ENCODE results near the gene TMEM72.

Gene TMEM72

GRCh38 chr10:44917848-44918247 lies 6.7 kb downstream of the TMEM72 start:
- WGBS, 2 experiments (ENCODE audit: insufficient coverage in 2 of 2): 86 to 89% methylated on average over 1 to 3 of the region's 3 CpGs
- no peaks in the 10 kb centered on the region for H3K36me3 ChIP-seq (ENCODE audit: control insufficient read depth, insufficient read depth, low read length)
- no peak overlapping the region for H3K27ac ChIP-seq (ENCODE audit: low read depth, low read length, severe bottlenecking)
- H3K4me3 ChIP-seq (ENCODE audit: extremely low read depth, insufficient read depth, low read length, poor library complexity, severe bottlenecking): no peak overlapping the region
- H3K9me3 ChIP-seq (ENCODE audit: control insufficient read depth, low read length): no peaks in the 10 kb centered on the region
- peaks cover 6% of the 10 kb centered on the region for H3K4me1 ChIP-seq (ENCODE audit: control insufficient read depth, insufficient read depth, low read length, poor library complexity, severe bottlenecking)

GRCh38 chr10:44920252-44920651 lies 9.1 kb downstream of the TMEM72 start:
- H3K27ac ChIP-seq (ENCODE audit: low read depth, low read length, severe bottlenecking): no peak overlapping the region
- no peaks in the 10 kb centered on the region for H3K9me3 ChIP-seq (ENCODE audit: control insufficient read depth, low read length)
- H3K4me1 ChIP-seq (ENCODE audit: control insufficient read depth, insufficient read depth, low read length, poor library complexity, severe bottlenecking): no peaks in the 10 kb centered on the region
- 88 to 94% methylated on average over 2 to 3 of the region's 3 CpGs for WGBS, 2 experiments (ENCODE audit: insufficient coverage in 2 of 2)
- no peak overlapping the region for H3K4me3 ChIP-seq (ENCODE audit: extremely low read depth, insufficient read depth, low read length, poor library complexity, severe bottlenecking)
- H3K36me3 ChIP-seq (ENCODE audit: control insufficient read depth, insufficient read depth, low read length): no peaks in the 10 kb centered on the region

- no peaks in the 10 kb centered on the region for H3K9me3 ChIP-seq (ENCODE audit: control insufficient read depth, low read length)
- no peak overlapping the region for H3K27ac ChIP-seq (ENCODE audit: low read depth, low read length, severe bottlenecking)
- no peaks in the 10 kb centered on the region for H3K36me3 ChIP-seq (ENCODE audit: control insufficient read depth, insufficient read depth, low read length)
- no peaks in the 10 kb centered on the region for H3K4me1 ChIP-seq (ENCODE audit: control insufficient read depth, insufficient read depth, low read length, poor library complexity, severe bottlenecking)
- WGBS, 2 experiments (ENCODE audit: insufficient coverage in 2 of 2): 92 to 98% methylated on average over 4 to 5 of the region's 5 CpGs
- no peak overlapping the region for H3K4me3 ChIP-seq (ENCODE audit: extremely low read depth, insufficient read depth, low read length, poor library complexity, severe bottlenecking)
These were observed 9.9 kb downstream of the TMEM72 start for GRCh38 chr10:44921061-44921460.

GRCh38 chr10:44921506-44921905 lies 10.4 kb downstream of the TMEM72 start:
- Histone ChIP-seq H3K4me3 (ENCODE audit: extremely low read depth, insufficient read depth, low read length, poor library complexity, severe bottlenecking) (no peak overlapping the region), H3K36me3 (ENCODE audit: control insufficient read depth, insufficient read depth, low read length) (no peaks in the 10 kb centered on the region), H3K27ac (ENCODE audit: low read depth, low read length, severe bottlenecking) (no peak overlapping the region), H3K4me1 (ENCODE audit: control insufficient read depth, insufficient read depth, low read length, poor library complexity, severe bottlenecking) (no peaks in the 10 kb centered on the region), H3K9me3 (ENCODE audit: control insufficient read depth, low read length) (no peaks in the 10 kb centered on the region)
- 83 to 94% methylated on average over 1 to 2 of the region's 3 CpGs for WGBS, 2 experiments (ENCODE audit: insufficient coverage in 2 of 2)

GRCh38 chr10:44922021-44922420 lies 10.9 kb downstream of the TMEM72 start:
- 82 to 90% methylated on average over 4 to 5 of the region's 5 CpGs for WGBS, 2 experiments (ENCODE audit: insufficient coverage in 2 of 2)

GRCh38 chr10:44922796-44923545 lies 11.8 kb downstream of the TMEM72 start:
- Histone ChIP-seq H3K4me3 (ENCODE audit: extremely low read depth, insufficient read depth, low read length, poor library complexity, severe bottlenecking) (no peak overlapping the region), H3K27ac (ENCODE audit: low read depth, low read length, severe bottlenecking) (no peak overlapping the region), H3K36me3 (ENCODE audit: control insufficient read depth, insufficient read depth, low read length) (no peaks in the 10 kb centered on the region), H3K9me3 (ENCODE audit: control insufficient read depth, low read length) (no peaks in the 10 kb centered on the region), H3K4me1 (ENCODE audit: control insufficient read depth, insufficient read depth, low read length, poor library complexity, severe bottlenecking) (no peaks in the 10 kb centered on the region)
- WGBS, 2 experiments (ENCODE audit: insufficient coverage in 2 of 2): 83 to 84% methylated on average over 6 to 7 of the region's 7 CpGs

More at GRCh38 chr10:44922021-44922420, 10.9 kb downstream of the TMEM72 start:
- H3K36me3 ChIP-seq (ENCODE audit: control insufficient read depth, insufficient read depth, low read length): no peaks in the 10 kb centered on the region
- H3K4me3 ChIP-seq (ENCODE audit: extremely low read depth, insufficient read depth, low read length, poor library complexity, severe bottlenecking): no peak overlapping the region
- H3K9me3 ChIP-seq (ENCODE audit: control insufficient read depth, low read length): no peaks in the 10 kb centered on the region
- no peak overlapping the region for H3K27ac ChIP-seq (ENCODE audit: low read depth, low read length, severe bottlenecking)
- H3K4me1 ChIP-seq (ENCODE audit: control insufficient read depth, insufficient read depth, low read length, poor library complexity, severe bottlenecking): no peaks in the 10 kb centered on the region

GRCh38 chr10:44923611-44924010 lies 12.5 kb downstream of the TMEM72 start:
- Histone ChIP-seq H3K4me1 (ENCODE audit: control insufficient read depth, insufficient read depth, low read length, poor library complexity, severe bottlenecking) (no peaks in the 10 kb centered on the region), H3K36me3 (ENCODE audit: control insufficient read depth, insufficient read depth, low read length) (no peaks in the 10 kb centered on the region), H3K27ac (ENCODE audit: low read depth, low read length, severe bottlenecking) (no peak overlapping the region), H3K9me3 (ENCODE audit: control insufficient read depth, low read length) (no peaks in the 10 kb centered on the region), H3K4me3 (ENCODE audit: extremely low read depth, insufficient read depth, low read length, poor library complexity, severe bottlenecking) (no peak overlapping the region)
- 78 to 88% methylated on average over 1 to 2 of the region's 3 CpGs for WGBS, 2 experiments (ENCODE audit: insufficient coverage in 2 of 2)

- WGBS, 2 experiments (ENCODE audit: insufficient coverage in 2 of 2): 84% methylated on average over 18 to 20 of the region's 21 CpGs
- Histone ChIP-seq H3K4me1 (ENCODE audit: control insufficient read depth, insufficient read depth, low read length, poor library complexity, severe bottlenecking) (no peaks in the 10 kb centered on the region), H3K36me3 (ENCODE audit: control insufficient read depth, insufficient read depth, low read length) (no peaks in the 10 kb centered on the region), H3K9me3 (ENCODE audit: control insufficient read depth, low read length) (no peaks in the 10 kb centered on the region), H3K27ac (ENCODE audit: low read depth, low read length, severe bottlenecking) (no peak overlapping the region), H3K4me3 (ENCODE audit: extremely low read depth, insufficient read depth, low read length, poor library complexity, severe bottlenecking) (no peak overlapping the region)
These were observed 13.3 kb downstream of the TMEM72 start for GRCh38 chr10:44924261-44925040.

- H3K27ac ChIP-seq (ENCODE audit: low read depth, low read length, severe bottlenecking): no peak overlapping the region
- no peaks in the 10 kb centered on the region for H3K9me3 ChIP-seq (ENCODE audit: control insufficient read depth, low read length)
- WGBS, 2 experiments (ENCODE audit: insufficient coverage in 2 of 2): 33 to 38% methylated on average over 7 of the region's 7 CpGs
- H3K36me3 ChIP-seq (ENCODE audit: control insufficient read depth, insufficient read depth, low read length): no peaks in the 10 kb centered on the region
- no peaks in the 10 kb centered on the region for H3K4me1 ChIP-seq (ENCODE audit: control insufficient read depth, insufficient read depth, low read length, poor library complexity, severe bottlenecking)
- no peak overlapping the region for H3K4me3 ChIP-seq (ENCODE audit: extremely low read depth, insufficient read depth, low read length, poor library complexity, severe bottlenecking)
These were observed 14.1 kb downstream of the TMEM72 start for GRCh38 chr10:44925224-44925623.

- Histone ChIP-seq H3K4me1 (ENCODE audit: control insufficient read depth, insufficient read depth, low read length, poor library complexity, severe bottlenecking) (no peaks in the 10 kb centered on the region), H3K27ac (ENCODE audit: low read depth, low read length, severe bottlenecking) (no peak overlapping the region), H3K36me3 (ENCODE audit: control insufficient read depth, insufficient read depth, low read length) (no peaks in the 10 kb centered on the region), H3K9me3 (ENCODE audit: control insufficient read depth, low read length) (no peaks in the 10 kb centered on the region), H3K4me3 (ENCODE audit: extremely low read depth, insufficient read depth, low read length, poor library complexity, severe bottlenecking) (no peak overlapping the region)
- 92% methylated on average over 12 to 16 of the region's 16 CpGs for WGBS, 2 experiments (ENCODE audit: insufficient coverage in 2 of 2)
These were observed 14.9 kb downstream of the TMEM72 start for GRCh38 chr10:44925811-44926750.

All from mesodermal cell (in vitro differentiated cells).